HepG2 (cell line): ENCODE data around the gene TMIGD3. TPM values are rescaled to one million over a fixed set of nuclear protein-coding genes. Genes with fewer than 3 reads are reported as not detected.
A peak's percentile ranks its signal among the peaks of the same experiment; 100 is the strongest.

ENCODE experiments used
- E2F2 ChIP-seq: sonication (generic); formaldehyde crosslinking; IDR thresholded peaks from 2 replicates; pipeline ENCODE4 v1.4.0; 2020; ENCODE audit warnings: missing genetic modification reagents, borderline replicate concordance
- E2F5 ChIP-seq: sonication (generic); formaldehyde crosslinking; conservative IDR thresholded peaks from 2 replicates; pipeline ENCODE4 v1.4.0; 2020; ENCODE audit warnings: missing genetic modification reagents
- GATAD1 ChIP-seq: IDR thresholded peaks from 2 replicates; pipeline ENCODE4 v1.6.1; 2016; ENCODE audit warnings: missing genetic modification reagents, missing compliant biosample characterization
- KLF9 ChIP-seq: IDR thresholded peaks from 2 replicates; pipeline ENCODE4 v1.6.1; 2016; ENCODE audit warnings: low read depth
- MYNN ChIP-seq: sonication (generic); formaldehyde crosslinking; IDR thresholded peaks from 2 replicates; pipeline ENCODE4 v1.4.0; 2020; ENCODE audit warnings: mild to moderate bottlenecking, low read depth, missing genetic modification reagents
- NAIF1 ChIP-seq: sonication (generic); formaldehyde crosslinking; IDR thresholded peaks from 2 replicates; pipeline ENCODE4 v1.5.0; 2020; ENCODE audit warnings: mild to moderate bottlenecking, missing genetic modification reagents, borderline replicate concordance
- NFIC ChIP-seq: IDR thresholded peaks from 2 replicates; pipeline ENCODE4 v1.6.1; 2012; ENCODE audit warnings: mild to moderate bottlenecking, low read length, inconsistent platforms
- NR2F2 ChIP-seq: IDR thresholded peaks from 2 replicates; pipeline ENCODE4 v1.6.1; 2012; ENCODE audit warnings: low read depth, inconsistent platforms, borderline replicate concordance
- PHB2 ChIP-seq: fragments of 450-650 bp; IDR thresholded peaks from 2 replicates; pipeline ENCODE4 v1.6.1; 2018; ENCODE audit not compliant: partially characterized antibody
- PRDM4 ChIP-seq: sonication (generic); formaldehyde crosslinking; IDR thresholded peaks from 2 replicates; pipeline ENCODE4 v1.9.0; 2021; ENCODE audit warnings: missing genetic modification reagents, borderline replicate concordance
- RBM22 ChIP-seq: fragments of 200-400 bp; formaldehyde crosslinking; optimal IDR thresholded peaks from 2 replicates; pipeline ENCODE3; 2017; ENCODE audit warnings: mild to moderate bottlenecking, low read length, moderate library complexity
- RNF2 ChIP-seq: fragments of 450-650 bp; conservative IDR thresholded peaks from 2 replicates; pipeline ENCODE4 v1.6.1; 2016; ENCODE audit warnings: low read depth
- SETDB1 ChIP-seq: sonication (generic); formaldehyde crosslinking; IDR thresholded peaks from 2 replicates; pipeline ENCODE4 v1.5.1; 2020; ENCODE audit warnings: missing genetic modification reagents, mild to moderate bottlenecking, borderline replicate concordance
- SRSF4 ChIP-seq: fragments of 200-400 bp; formaldehyde crosslinking; IDR thresholded peaks from one replicate; pipeline ENCODE4 v1.6.1; 2018; ENCODE audit warnings: mild to moderate bottlenecking, low read depth, low read length, moderate library complexity; ENCODE audit not compliant: poor library complexity, severe bottlenecking
- ZFP36 ChIP-seq: fragments of 150-350 bp; IDR thresholded peaks from 2 replicates; pipeline ENCODE4 v1.6.1; 2018; ENCODE audit warnings: borderline replicate concordance, low read length, low read depth; ENCODE audit not compliant: partially characterized antibody
- ZKSCAN5 ChIP-seq: sonication (generic); formaldehyde crosslinking; IDR thresholded peaks from 2 replicates; pipeline ENCODE4 v1.5.1; 2020; ENCODE audit warnings: mild to moderate bottlenecking, missing genetic modification reagents
- ZNF317 ChIP-seq: sonication (generic); formaldehyde crosslinking; IDR thresholded peaks from 2 replicates; pipeline ENCODE4 v1.5.0; 2020; ENCODE audit warnings: mild to moderate bottlenecking, missing genetic modification reagents
- ZNF580 ChIP-seq: IDR thresholded peaks from 2 replicates; pipeline ENCODE4 v1.6.1; 2016; ENCODE audit warnings: low read depth, borderline replicate concordance
- ZNF605 ChIP-seq: sonication (generic); formaldehyde crosslinking; IDR thresholded peaks from 2 replicates; pipeline ENCODE4 v1.8.0; 2022; ENCODE audit warnings: mild to moderate bottlenecking, missing genetic modification reagents
- ZNF720 ChIP-seq: sonication (generic); formaldehyde crosslinking; IDR thresholded peaks from 2 replicates; pipeline ENCODE4 v1.4.0; 2020; ENCODE audit warnings: missing genetic modification reagents
- ZNF761 ChIP-seq: sonication (generic); formaldehyde crosslinking; conservative IDR thresholded peaks from 2 replicates; pipeline ENCODE4 v1.4.0; 2020; ENCODE audit warnings: mild to moderate bottlenecking, missing genetic modification reagents
- ZNF784 ChIP-seq: sonication (generic); formaldehyde crosslinking; IDR thresholded peaks from 2 replicates; pipeline ENCODE4 v1.5.1; 2020; ENCODE audit warnings: missing genetic modification reagents, mild to moderate bottlenecking, borderline replicate concordance
- ZNF83 ChIP-seq: sonication (generic); formaldehyde crosslinking; IDR thresholded peaks from 2 replicates; pipeline ENCODE4 v1.4.0; 2020; ENCODE audit warnings: missing genetic modification reagents, mild to moderate bottlenecking, borderline replicate concordance
- ZNF841 ChIP-seq: sonication (generic); formaldehyde crosslinking; IDR thresholded peaks from 2 replicates; pipeline ENCODE4 v1.8.1; 2023; ENCODE audit warnings: missing genetic modification reagents, borderline replicate concordance
- ZNF850 ChIP-seq: sonication (generic); formaldehyde crosslinking; conservative IDR thresholded peaks from 2 replicates; pipeline ENCODE4 v1.9.0; 2021; ENCODE audit warnings: mild to moderate bottlenecking, missing genetic modification reagents
- polyA plus RNA-seq, 8 experiments: library from polyadenylated mRNA; depleted of rRNA in 3 of 8; stranded (reverse) in 7 of 8; unstranded in 1 of 8; fragments of >200 nt; fragmentation: Illumina TruSeq in 4 of 8; extraction: Trizol in 4 of 8; gene quantifications; 2 replicates each; pipeline versions ENCODE4 v1.2.1 to v1.2.3, GENCODE V29; 2011 to 2016; ENCODE audit warnings: low read depth in 4 of 8, missing spikeins in 1 of 8, mixed read lengths in 1 of 8; ENCODE audit not compliant: insufficient read depth in 1 of 8
- total RNA-seq, 5 experiments: library from RNA; depleted of rRNA; stranded (reverse); fragments of >200 nt; fragmentation: Illumina TruSeq; extraction: Trizol; gene quantifications; 2 replicates each; pipeline ENCODE4 v1.2.3, GENCODE V29; 2016; ENCODE audit warnings: low read depth in 1 of 5

The TMIGD3 gene
- total and polyA plus RNA-seq, 2 of the 13 experiments (the other 11 are each of a cell fraction or from before 2014, with no cell fraction given), result not detected

- TF ChIP-seq PRDM4 (CRISPR knock-in tag), result no peak
- TF ChIP-seq ZNF720, result no peak
- TF ChIP-seq GATAD1 (CRISPR knock-in tag), result peak; percentile 89
- TF ChIP-seq ZNF784, result no peak
- TF ChIP-seq E2F2 (CRISPR knock-in tag), result no peak
- no peak for TF ChIP-seq E2F5 (CRISPR knock-in tag)
- TF ChIP-seq ZFP36, result no peak
- no peak for TF ChIP-seq ZNF841
- no peak for TF ChIP-seq SRSF4
- TF ChIP-seq PHB2, result no peak
- peak; percentile 84 for TF ChIP-seq KLF9
- 0 out of 2 replicates have a peak, but pooled peaks have one; percentile 25 for TF ChIP-seq ZNF580 (CRISPR knock-in tag)
- no peak for TF ChIP-seq RNF2
- TF ChIP-seq RBM22, result no peak
- no peak for TF ChIP-seq NAIF1 (CRISPR knock-in tag)
- TF ChIP-seq SETDB1 (CRISPR knock-in tag), result no peak
- no peak for TF ChIP-seq MYNN (CRISPR knock-in tag)
- no peak for TF ChIP-seq ZNF761 (CRISPR knock-in tag)
- peak; percentile 38; the same call in 1 of the 2 replicates for TF ChIP-seq ZNF605
- TF ChIP-seq ZNF317 (CRISPR knock-in tag), result no peak
- TF ChIP-seq NFIC, result no peak
- no peak for TF ChIP-seq ZKSCAN5 (CRISPR knock-in tag)
- no peak for TF ChIP-seq ZNF850 (CRISPR knock-in tag)
- 0 out of 2 replicates have a peak, but pooled peaks have one; percentile 14 for TF ChIP-seq NR2F2
- TF ChIP-seq ZNF83 (CRISPR knock-in tag), result no peak
Observed at GRCh38 chr1:111448918-111449702, 54.3 kb downstream of the TMIGD3 start, which contains the start of the genes ATP5PB and WDR77 (continued).
